ENCODE data around the gene TARS3.

- no peak for TF ChIP-seq POLR2A (IDR thresholded peaks at IDR 0.05; ENCODE audit: low read depth, low read length)
- no peak for TF ChIP-seq TAF1 (IDR thresholded peaks at IDR 0.05; ENCODE audit: borderline replicate concordance, low read depth, low read length)
- no peak for TF ChIP-seq POLR2AphosphoS5 (IDR thresholded peaks at IDR 0.05; ENCODE audit: low read depth, low read length)
Observed at GRCh38 chr15:101689901-101690300, 34.4 kb downstream of the TARS3 start.
